GM11168 (cell line): Measurements from ENCODE around the gene ZNF48.

Source experiments
- in situ Hi-C: fragments of 300-500 bp; cut with MboI; formaldehyde crosslinking; loops from one replicate; pipeline ENCODE4 v1.12.0; 2022; ENCODE audit warnings: low sequenced_read_pairs; ENCODE audit not compliant: unreplicated experiment

Gene ZNF48

DNA sequence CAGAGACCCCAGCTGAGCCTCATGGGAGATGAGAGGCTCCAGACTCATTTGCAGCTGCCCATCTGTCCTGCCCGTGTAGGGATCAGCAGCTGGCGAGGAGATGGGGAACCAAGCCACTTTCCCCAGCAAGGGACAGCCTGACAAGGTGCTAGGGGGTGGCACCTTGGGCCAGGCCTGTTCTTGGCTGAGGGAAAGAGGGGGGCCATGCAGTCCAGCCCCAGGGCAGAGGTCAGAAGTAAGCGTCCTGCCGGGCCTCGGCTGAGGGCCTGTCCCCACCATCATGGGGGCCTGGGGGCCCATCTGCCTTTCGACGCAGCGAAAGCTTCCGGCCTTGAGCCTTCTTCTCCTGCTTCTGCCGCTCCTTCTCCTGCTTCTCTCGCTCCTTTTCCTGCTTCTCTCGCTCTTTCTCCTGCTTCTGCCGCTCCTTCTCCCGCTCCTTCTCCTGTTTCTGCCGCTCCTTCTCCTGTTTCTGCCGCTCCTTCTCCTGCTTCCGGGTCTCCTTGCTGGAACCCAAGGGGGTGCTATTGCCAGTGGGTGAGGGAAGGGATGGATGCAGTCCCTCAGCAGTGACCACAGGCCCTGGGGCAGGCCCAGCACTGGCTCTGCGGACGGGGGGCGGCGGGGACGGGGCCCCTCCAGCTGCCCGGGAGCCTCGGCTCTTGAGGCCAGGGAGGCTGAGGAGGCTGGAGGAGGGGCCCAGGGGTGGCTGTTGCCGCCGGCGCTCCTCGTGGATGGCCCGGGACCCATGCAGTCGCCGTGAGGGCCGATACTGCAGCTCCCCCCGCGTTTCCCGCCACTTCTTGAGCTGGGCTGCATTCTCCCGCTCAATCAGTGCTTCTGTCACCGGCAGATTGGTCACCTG lies 37.3 kb upstream of the ZNF48 start:
- in situ Hi-C loops: loop anchor here (25.0 kb wide), 1 partner anchor 146 kb away; no protein-coding TSS in a partner anchor

DNA sequence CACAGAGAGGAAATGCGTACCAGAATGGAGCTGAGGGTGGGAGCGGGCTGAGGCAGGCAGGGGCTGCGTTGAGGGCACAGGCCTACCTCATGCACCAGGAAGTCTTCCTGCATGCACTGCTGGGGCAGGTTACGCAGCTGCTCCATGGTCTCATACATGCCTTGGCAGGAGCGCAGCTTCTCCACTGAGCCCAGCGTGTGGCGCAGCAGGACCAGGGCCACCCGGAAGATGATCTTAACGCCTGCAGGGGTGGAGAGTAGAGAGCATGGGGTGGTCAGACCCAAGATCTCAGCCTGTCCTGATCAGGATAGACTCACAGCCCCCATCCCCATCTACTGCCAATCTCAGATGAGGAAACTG lies 36.7 kb upstream of the ZNF48 start:
- in situ Hi-C loops: loop anchor here (25.0 kb wide), 1 partner anchor 146 kb away; no protein-coding TSS in a partner anchor

DNA sequence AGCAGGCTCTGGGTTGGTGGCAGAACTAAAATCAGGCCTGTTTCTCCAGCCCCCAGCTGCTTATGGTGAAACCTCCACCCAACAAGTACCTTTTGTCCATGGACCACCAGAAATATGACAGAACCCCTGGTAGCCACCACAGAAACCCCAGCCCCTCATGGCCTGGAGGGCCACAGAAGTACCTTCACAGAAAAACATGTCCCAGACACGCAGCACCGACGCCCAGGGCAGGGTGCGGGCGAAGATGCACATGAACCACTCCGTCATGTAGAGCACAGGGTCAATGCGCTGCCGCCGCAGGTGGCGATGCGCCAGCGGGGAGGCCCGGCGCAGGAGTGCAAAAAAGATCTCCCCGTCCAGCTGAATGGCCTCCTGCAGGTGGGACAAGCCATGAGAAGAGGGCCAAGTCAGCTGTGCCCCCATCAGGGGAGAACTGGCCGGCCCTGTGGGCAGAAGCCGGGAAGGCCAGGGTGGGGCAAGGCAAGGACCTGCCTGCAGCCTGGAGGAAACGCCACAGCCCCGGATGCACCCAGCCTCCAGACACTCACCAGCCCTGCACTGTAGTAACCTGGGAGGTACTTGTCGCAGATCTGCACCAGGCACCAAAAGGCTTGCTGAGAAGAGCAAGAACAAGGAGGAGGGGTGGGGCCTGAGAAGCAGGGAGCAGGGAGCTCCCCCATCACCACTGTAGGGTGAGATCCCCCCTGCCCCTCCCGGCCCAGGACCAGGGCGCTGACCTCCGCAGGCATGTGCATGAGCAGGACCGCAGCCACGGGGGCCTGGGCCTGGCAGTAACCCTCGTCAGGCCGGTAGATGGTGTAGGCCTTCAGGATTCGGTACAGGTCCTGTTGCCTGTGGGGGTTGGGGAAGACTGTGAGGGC lies 36.0 kb upstream of the ZNF48 start:
- in situ Hi-C loops: loop anchor here (25.0 kb wide), 1 partner anchor 147 kb away; no protein-coding TSS in a partner anchor

DNA sequence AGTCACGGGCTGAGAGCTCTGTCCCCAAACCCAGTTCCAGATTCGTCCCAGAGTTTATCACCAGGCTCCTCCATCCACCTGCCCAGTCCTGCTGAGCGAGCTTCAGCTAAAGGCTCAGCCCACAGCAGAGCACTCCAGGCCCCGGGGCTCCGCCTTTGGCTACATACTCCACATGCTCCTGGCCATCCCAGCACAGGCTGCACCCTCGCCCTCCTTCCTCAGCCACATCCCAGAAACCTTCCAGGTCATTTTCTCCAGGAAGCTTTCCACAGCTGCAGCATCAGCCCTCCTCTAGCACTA lies 35.4 kb upstream of the ZNF48 start:
- in situ Hi-C loops: loop anchor here (25.0 kb wide), 1 partner anchor 148 kb away; no protein-coding TSS in a partner anchor

DNA sequence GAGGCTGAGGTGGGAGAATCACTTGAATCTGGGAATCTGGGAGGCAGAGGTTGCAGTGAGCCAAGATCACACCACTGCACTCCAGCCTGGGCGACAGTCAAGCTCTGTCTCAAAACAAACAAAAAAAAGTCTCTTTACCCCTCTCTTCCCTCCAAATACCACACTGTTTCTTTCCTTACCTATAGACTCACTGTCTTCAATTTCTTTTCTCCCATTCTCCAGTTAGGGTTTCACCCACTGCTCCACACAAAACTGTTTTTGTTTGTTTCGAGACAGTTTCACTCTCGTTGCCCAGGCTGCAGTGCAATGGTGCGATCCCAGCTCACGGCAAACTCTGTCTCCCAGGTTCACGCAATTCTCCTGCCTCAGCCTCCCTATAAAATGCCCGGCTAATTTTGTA lies 34.0 kb upstream of the ZNF48 start:
- in situ Hi-C loops: loop anchor here (25.0 kb wide), 1 partner anchor 149 kb away; no protein-coding TSS in a partner anchor

DNA sequence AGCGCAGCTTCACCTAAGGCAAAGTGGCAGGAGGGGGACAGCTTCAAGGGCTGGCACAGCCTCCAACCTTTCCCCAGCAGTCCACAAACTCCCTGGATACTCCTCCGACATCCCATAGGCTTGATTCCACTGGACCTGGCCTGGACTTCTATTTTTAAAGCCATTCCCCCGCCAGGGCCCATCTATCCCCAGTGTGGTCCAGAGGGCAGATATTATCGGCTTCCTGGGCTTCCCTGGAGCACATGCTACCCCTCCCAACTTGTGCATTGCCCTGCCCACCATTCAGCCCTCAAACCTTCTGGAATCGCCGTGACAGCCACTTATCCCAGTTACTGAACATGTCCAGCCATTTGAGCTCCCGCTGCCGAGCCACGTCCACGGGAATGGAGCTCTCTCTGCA lies 30.0 kb upstream of the ZNF48 start:
- in situ Hi-C loops: loop anchor here (25.0 kb wide), 1 partner anchor 153 kb away; no protein-coding TSS in a partner anchor

DNA sequence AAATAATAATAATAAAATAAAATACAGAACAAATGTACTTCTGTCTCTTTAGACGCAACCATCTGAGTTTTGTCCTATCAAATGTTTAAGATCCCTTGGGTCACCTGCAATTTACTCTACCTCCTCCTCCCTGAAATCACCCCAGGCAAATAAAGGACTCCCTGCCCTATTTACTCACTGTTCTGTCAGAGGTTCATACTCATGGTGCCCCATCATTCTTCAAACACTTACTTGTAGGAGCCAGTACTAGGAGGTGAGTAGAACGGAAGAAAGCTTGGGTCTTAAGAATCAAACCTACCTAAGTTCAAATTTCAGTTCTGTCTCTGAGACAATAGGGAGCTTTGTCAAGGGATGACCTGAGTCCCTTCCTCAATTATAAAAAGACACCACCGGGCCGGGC lies 28.7 kb upstream of the ZNF48 start:
- in situ Hi-C loops: loop anchor here (25.0 kb wide), 1 partner anchor 154 kb away; no protein-coding TSS in a partner anchor

DNA sequence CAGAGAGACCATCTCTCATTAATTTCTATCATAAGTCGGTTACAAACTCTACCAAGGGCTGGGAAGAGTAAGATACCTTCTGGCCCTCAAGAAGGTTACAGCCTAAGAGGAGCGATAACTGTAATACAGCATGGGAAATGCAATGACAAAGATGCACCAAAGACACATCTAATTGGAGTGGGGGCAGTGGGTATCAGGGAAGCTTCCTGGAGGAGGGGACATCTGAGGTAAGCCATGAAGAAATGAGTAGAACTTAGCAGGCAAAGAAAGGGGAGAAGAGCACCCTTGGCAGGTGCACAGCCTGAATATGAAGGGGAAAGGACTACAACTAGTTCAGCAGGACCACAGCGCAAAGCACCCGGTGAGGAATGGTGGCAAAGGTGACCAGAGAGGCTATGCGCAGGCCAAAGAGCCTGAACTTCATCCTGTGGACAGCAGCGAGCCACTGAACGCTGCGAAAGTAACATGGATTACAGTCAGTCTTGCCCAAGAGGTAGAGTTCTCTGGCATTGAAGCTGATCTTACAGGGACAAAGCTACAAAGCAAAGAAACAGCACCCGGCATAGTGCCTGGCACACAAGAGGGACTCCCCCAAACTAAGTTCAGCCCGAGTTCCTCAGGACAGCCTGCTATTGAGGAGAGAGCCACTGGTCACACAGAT lies 27.7 kb upstream of the ZNF48 start:
- in situ Hi-C loops: loop anchor here (25.0 kb wide), 1 partner anchor 155 kb away; no protein-coding TSS in a partner anchor

DNA sequence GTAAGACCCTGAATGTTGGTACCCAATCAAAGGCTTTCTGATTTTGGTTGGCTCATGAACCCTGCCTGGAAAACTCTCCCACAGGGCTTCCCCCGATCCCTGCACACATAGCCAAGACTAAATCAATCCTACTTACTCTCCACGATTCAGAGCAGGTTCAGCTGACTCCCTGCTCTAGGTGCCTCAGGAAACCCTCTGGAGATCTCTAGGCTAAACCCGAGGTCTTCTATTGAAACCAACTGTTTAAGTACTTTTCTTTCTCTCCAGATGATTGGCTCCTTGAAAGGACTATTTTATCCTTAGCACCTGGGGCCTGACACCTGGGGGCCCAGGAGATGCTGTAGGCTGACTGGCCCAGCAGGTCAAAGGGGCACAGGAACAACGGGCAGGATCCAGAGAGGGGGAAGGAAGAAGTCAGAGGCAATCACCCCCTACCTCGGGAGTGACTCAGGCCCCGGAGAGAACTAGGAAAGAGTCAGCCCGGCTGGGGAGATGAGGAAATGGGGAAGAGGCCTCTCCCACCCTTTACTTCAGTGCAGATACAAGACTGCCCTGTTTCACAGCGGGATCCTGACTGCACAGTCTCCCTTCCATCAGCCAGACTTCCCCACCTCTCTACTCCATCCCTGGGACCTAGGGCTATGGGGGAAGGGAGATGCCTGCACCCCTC lies 27.0 kb upstream of the ZNF48 start:
- in situ Hi-C loops: loop anchor here (25.0 kb wide), 1 partner anchor 156 kb away; no protein-coding TSS in a partner anchor

DNA sequence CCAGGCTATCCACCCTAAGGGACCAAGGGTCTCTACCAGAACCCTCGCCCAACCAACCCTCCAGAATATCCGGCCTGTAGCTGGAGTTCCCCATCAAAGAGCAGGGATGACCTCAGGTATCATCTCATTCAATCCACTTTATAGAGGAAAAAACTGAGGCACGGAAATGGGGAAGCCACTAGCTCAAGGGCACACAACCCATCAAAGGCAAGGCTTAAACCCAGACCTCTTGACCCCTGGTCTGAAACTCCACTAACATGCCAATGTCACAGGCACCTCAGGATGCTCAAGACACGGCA lies 26.5 kb upstream of the ZNF48 start:
- in situ Hi-C loops: loop anchor here (25.0 kb wide), 1 partner anchor 156 kb away; no protein-coding TSS in a partner anchor

DNA sequence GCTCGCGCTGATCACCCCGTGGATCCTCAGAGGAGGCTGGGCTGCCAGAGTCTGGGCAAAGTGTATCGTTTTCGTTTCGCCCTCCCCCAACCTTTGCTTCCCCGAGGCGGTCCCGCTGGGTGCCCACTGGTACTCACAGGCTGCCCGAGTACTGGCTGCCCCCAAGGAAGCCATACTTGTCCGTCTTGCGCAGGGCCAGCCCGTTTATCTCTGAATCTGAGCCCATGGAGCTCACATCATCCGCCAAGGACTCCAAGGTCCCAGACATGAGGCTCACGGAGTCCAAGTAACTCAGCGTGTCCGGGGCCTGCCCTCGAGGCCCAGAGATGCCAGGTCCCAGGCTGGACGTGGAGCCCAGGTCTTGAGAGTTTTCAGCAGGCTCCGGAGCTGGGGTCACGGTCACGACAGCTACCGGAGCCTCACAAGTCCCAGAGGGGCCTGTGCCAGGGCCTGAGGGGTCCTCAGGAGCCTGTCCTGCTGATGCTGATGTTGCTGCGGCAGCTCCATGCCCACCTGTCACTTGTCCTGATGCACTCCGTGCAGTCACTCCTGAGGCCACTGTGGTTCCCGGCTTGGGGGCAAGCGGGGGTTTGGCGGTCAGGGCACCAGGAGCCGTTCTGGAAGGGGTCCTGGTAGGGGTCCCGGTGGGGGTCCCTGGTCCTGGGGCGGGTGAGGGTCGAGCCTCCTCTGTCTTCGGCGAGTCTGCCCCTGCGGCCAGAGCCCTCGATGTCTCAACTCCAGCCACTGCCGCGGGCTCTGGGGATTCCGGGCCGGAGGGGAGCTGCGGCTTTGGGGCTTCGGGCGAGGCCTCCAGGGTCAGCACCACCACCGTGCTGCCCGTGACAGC lies 25.9 kb upstream of the ZNF48 start:
- in situ Hi-C loops: loop anchor here (25.0 kb wide), 1 partner anchor 157 kb away; no protein-coding TSS in a partner anchor

DNA sequence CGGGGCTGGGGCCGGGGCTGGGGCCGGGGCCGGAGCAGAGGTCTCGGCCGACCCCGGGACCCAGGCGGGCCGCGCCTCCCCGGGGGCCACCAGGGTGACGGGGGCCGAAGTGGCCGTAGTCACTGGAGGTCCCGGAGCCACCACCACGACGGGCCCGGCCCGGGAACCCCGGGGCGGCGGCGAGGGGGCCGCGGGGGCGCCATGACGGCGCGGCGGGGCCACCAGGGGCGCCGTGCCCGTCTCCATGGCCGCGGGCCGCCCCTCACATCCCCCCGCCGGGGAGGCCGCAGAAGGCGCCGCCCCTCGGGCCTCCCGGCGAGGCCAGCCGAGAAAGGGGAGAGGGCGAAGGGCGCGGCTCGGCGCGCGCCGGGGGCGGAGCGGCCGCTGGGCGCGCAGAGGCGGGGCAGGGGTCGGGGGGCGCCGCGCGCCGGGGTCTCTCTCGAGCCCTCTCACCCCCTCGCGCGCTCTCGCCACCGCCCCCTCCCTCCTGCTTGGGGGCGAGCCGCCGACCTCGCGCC lies 25.2 kb upstream of the ZNF48 start:
- in situ Hi-C loops: loop anchor here (25.0 kb wide), 1 partner anchor 158 kb away; no protein-coding TSS in a partner anchor

DNA sequence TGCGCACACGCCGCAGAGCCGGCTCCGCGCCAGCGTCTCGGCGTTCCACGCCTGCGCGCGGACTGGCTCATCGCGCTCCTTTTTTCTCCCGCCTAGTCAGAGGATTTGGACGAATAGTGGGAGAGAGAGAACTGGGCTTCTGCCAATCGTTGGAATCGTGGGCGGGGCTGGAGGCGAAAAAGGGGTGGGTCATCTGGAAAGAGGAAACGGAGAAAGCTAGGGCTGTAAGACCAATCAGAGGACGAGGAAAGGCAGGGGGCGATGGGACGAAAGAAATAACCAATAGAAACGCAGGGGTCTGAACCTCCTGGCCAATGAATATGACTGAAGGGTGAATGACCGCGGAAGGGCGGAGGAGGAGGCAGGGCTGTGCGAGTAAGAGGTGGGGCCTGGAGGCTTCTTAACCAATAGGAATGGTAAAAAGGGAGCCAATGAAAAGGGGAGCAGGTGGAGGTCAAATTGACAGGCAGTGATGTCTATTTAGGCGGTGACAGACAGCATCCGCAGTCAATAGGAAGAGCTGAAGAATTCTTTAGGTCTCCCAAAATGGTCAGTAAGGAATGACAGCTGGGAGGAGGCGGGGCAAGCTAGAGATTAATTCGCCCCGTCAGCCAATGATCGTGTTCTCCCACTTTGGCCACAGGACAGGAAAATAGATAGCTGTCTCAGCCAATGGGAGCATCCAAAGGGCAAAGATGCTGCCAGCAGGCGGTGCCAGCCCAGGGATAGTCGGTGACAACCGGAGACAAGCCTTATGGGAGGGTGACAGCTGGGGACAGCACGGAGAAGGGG lies 24.6 kb upstream of the ZNF48 start, which contains the start of gene TBC1D10B:
TSS of gene TBC1D10B (minus strand) at position 39 of the 792 bp plus-strand sequence. CDS start 311 bp downstream, outside the sequence.
- in situ Hi-C loops: loop anchor here (25.0 kb wide), 1 partner anchor 158 kb away; no protein-coding TSS in a partner anchor

DNA sequence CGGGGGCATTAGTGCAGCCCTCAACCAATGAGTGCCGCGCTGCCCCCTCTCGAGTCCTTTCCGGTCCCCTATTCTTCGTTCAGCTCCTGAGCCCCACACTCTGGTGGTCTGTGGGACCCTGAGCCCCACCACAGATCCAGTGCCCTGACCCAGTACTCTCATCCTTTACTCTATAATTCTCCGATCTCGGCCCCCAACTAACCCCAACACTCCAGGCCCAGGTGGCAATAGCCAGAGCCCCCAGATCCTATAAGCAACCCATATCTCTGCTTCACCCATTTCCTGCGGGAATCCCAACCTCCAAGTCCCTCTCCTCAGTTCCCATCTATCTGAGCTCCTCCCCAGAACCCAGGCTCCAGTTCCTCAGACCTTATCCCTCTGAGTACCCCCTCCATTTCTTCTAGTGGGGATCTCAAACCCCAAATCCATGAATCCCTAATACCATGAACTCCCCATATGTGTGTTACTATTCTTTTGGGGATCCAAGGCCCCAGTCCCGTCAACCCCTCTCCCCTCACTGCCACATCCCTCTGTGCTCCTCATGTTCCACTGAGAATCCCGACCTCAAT lies 23.9 kb upstream of the ZNF48 start:
- in situ Hi-C loops: loop anchor here (25.0 kb wide), 1 partner anchor 159 kb away; no protein-coding TSS in a partner anchor

DNA sequence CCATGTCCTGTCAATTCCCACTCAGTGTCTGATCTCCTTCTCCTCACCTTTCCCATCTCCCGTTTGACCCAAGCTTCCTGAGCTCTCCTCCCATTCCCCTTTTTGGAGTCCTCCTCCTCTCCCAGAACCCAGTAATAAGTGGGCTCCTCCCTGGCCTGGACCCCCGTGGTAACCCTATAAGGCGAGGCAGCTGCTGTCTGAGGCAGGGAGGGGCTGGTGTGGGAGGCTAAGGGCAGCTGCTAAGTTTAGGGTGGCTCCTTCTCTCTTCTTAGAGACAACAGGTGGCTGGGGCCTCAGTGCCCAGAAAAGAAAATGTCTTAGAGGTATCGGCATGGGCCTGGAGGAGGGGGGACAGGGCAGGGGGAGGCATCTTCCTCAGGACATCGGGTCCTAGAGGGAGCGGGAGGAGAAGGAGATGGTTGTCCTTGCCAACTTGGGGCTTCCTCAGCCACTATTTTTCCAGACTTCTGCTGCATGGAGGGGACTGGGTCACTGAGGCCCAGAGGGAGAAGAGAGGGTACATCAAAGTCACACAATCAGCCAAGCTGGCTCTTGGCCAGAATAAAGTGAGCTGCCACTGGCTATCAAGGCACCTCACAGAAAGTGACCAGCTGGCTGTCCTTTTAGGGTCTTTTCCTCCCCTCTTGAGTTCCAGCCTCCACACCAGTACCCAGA lies 23.0 kb upstream of the ZNF48 start:
- in situ Hi-C loops: loop anchor here (25.0 kb wide), 1 partner anchor 160 kb away; no protein-coding TSS in a partner anchor

DNA sequence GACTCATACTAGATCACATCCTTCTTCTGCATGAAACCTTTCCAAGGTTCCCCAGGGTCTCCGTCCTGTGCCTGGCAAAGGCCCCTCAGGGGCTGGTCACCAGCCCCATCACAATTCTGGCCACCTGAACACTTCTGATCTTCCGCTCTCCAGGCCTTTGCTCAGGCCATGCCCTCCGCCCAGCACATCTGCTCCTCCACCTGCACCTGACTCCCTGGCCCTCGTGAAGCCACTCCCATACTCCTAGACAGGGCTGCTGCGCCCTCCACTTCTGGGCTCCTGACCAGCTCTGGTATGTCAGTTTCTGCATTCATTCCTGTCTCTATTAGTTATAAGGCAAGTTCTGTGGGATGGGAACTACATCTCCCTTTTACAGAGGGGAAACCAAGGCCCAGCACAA lies 22.5 kb upstream of the ZNF48 start:
- in situ Hi-C loops: loop anchor here (25.0 kb wide), 1 partner anchor 160 kb away; no protein-coding TSS in a partner anchor
